Measurements from ENCODE around the gene DLGAP1.

DNA sequence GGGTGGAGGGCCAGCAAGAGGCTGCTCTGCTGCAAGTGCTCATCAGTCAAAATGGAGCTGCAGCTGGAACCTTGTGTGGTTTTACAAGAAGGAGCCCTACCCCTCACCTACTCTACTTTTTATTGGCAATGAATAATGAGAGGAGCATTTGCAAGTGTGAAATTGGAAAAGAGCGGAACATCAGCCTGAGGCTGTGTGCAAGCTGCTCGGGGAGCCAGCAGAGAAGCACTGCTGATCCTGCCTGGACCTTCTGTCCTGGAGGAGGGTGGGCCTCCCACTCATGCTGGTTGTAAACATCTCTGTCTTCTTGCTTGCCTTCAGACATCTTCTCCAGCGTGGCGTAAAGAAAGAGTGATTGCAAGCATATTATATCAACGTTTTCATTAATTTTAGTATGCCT is 256.2 kb downstream of the DLGAP1 start:
- TF ChIP-seq, protein P1, sequence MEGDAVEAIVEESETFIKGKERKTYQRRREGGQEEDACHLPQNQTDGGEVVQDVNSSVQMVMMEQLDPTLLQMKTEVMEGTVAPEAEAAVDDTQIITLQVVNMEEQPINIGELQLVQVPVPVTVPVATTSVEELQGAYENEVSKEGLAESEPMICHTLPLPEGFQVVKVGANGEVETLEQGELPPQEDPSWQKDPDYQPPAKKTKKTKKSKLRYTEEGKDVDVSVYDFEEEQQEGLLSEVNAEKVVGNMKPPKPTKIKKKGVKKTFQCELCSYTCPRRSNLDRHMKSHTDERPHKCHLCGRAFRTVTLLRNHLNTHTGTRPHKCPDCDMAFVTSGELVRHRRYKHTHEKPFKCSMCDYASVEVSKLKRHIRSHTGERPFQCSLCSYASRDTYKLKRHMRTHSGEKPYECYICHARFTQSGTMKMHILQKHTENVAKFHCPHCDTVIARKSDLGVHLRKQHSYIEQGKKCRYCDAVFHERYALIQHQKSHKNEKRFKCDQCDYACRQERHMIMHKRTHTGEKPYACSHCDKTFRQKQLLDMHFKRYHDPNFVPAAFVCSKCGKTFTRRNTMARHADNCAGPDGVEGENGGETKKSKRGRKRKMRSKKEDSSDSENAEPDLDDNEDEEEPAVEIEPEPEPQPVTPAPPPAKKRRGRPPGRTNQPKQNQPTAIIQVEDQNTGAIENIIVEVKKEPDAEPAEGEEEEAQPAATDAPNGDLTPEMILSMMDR (IDR thresholded peaks at IDR 0.05), result no peak
- TF ChIP-seq POLR2A (IDR thresholded peaks at IDR 0.05) (no peak), EP300 (IDR thresholded peaks at IDR 0.05) (no peak), POLR2AphosphoS5 (IDR thresholded peaks at IDR 0.05) (no peak)
